ENCODE results near the gene TAF12. TPM values are rescaled to one million over a fixed set of nuclear protein-coding genes. Genes with fewer than 3 reads are reported as not detected.
"Not testable (repeated sequence)": the region's sequence is repeated elsewhere in the genome, so short reads cannot be mapped to it uniquely, and the experiment has no call there.

The TAF12 gene
- total RNA-seq, 1 donor from 2014 or later: 45.2 TPM

- DNase-seq (ENCODE audit: low spot score): no peak
- Histone ChIP-seq H3K4me1 (peaks cover 21% of the 10 kb centered on the region), H3K27ac (no peak overlapping the region), H3K9me3 (ENCODE audit: low read depth) (no peaks in the 10 kb centered on the region), H3K4me2 (no peak overlapping the region), H2AFZ (replicated peaks) (no peak overlapping the region), H3F3A (ENCODE audit: low read depth) (peaks cover 57% of the 10 kb centered on the region), H3K27me3 (no peaks in the 10 kb centered on the region), H3K9ac (no peak overlapping the region), H3K4me3 (no peak overlapping the region), H4K20me1 (ENCODE audit: low read depth) (no peaks in the 10 kb centered on the region), H3K79me2 (ENCODE audit: low read depth) (peaks cover 12% of the 10 kb centered on the region), H3K36me3 (no peaks in the 10 kb centered on the region)
- H3K27me3 Mint-ChIP-seq (ENCODE audit: insufficient read depth, low read depth): peaks cover 5% of the 10 kb centered on the region
- H3K4me1 Mint-ChIP-seq: peaks cover 36% of the 10 kb centered on the region
- H3K4me3 Mint-ChIP-seq: no peak overlapping the region
- no peak for TF ChIP-seq EZH2phosphoT487 (IDR thresholded peaks at IDR 0.05)
- TF ChIP-seq CTCF (IDR thresholded peaks at IDR 0.05): no peak
- TF ChIP-seq EZH2 (IDR thresholded peaks at IDR 0.05): no peak
- H3K36me3 Mint-ChIP-seq: no peaks in the 10 kb centered on the region
- H3K27ac Mint-ChIP-seq: no peak overlapping the region
- H3K9me3 Mint-ChIP-seq: no peaks in the 10 kb centered on the region
These were observed 3.2 kb upstream of the TAF12 start for GRCh38 chr1:28646040-28646439.

GRCh38 chr1:28645406-28645805, 2.5 kb upstream of the TAF12 start:
- not testable (repeated sequence) for H3K4me2 ChIP-seq; H2AFZ ChIP-seq (replicated peaks); H3K36me3 ChIP-seq; H4K20me1 ChIP-seq (ENCODE audit: low read depth); DNase-seq (ENCODE audit: low spot score); H3K4me3 Mint-ChIP-seq; H3K9me3 ChIP-seq (ENCODE audit: low read depth); H3K9me3 Mint-ChIP-seq; H3K27ac ChIP-seq; H3K36me3 Mint-ChIP-seq; H3K27ac Mint-ChIP-seq; H3K27me3 Mint-ChIP-seq (ENCODE audit: insufficient read depth, low read depth); H3K4me3 ChIP-seq; H3K9ac ChIP-seq; H3K27me3 ChIP-seq
- peaks cover 21% of the 10 kb centered on the region for H3K4me1 ChIP-seq
- peaks cover 36% of the 10 kb centered on the region for H3K4me1 Mint-ChIP-seq
- peaks cover 18% of the 10 kb centered on the region for H3K79me2 ChIP-seq (ENCODE audit: low read depth)
- H3F3A ChIP-seq (ENCODE audit: low read depth): peaks cover 57% of the 10 kb centered on the region

GRCh38 chr1:28644494-28644893, 1.6 kb upstream of the TAF12 start:
- no peak overlapping the region for H3K27ac ChIP-seq
- H3K36me3 Mint-ChIP-seq: no peaks in the 10 kb centered on the region
- H3K36me3 ChIP-seq: no peaks in the 10 kb centered on the region
- TF ChIP-seq EZH2 (IDR thresholded peaks at IDR 0.05): no peak
- H3K27ac Mint-ChIP-seq: no peak overlapping the region
- no peak overlapping the region for H3K4me2 ChIP-seq
- no peak overlapping the region for H3K9ac ChIP-seq
- no peak for DNase-seq (ENCODE audit: low spot score)
- H3K4me1 Mint-ChIP-seq: peaks cover 36% of the 10 kb centered on the region
- no peak overlapping the region for H3K4me3 ChIP-seq
- peak overlapping the region; percentile 99 for H3K4me3 Mint-ChIP-seq
- H3K9me3 Mint-ChIP-seq: no peaks in the 10 kb centered on the region
- no peaks in the 10 kb centered on the region for H3K27me3 ChIP-seq
- no peak overlapping the region for H2AFZ ChIP-seq (replicated peaks)
- peaks cover 5% of the 10 kb centered on the region for H3K27me3 Mint-ChIP-seq (ENCODE audit: insufficient read depth, low read depth)
- no peaks in the 10 kb centered on the region for H3K9me3 ChIP-seq (ENCODE audit: low read depth)
- H3K4me1 ChIP-seq: peaks cover 21% of the 10 kb centered on the region
- H4K20me1 ChIP-seq (ENCODE audit: low read depth): no peaks in the 10 kb centered on the region
- peaks cover 53% of the 10 kb centered on the region for H3F3A ChIP-seq (ENCODE audit: low read depth)
- peaks cover 27% of the 10 kb centered on the region for H3K79me2 ChIP-seq (ENCODE audit: low read depth)

- Histone ChIP-seq H3K4me3 (peak overlapping the region; percentile 77), H3F3A (ENCODE audit: low read depth) (peaks cover 31% of the 10 kb centered on the region), H3K9ac (peak overlapping the region; percentile 83), H3K27me3 (no peaks in the 10 kb centered on the region), H4K20me1 (ENCODE audit: low read depth) (no peaks in the 10 kb centered on the region), H3K4me2 (peak overlapping the region; percentile 86), H3K79me2 (ENCODE audit: low read depth) (peaks cover 30% of the 10 kb centered on the region), H3K9me3 (ENCODE audit: low read depth) (no peaks in the 10 kb centered on the region), H2AFZ (replicated peaks) (peak overlapping the region; percentile 78), H3K4me1 (peaks cover 15% of the 10 kb centered on the region), H3K27ac (peak overlapping the region; percentile 63), H3K36me3 (no peaks in the 10 kb centered on the region)
- Mint-ChIP-seq H3K9me3 (no peaks in the 10 kb centered on the region), H3K27me3 (ENCODE audit: insufficient read depth, low read depth) (no peaks in the 10 kb centered on the region), H3K4me3 (peak overlapping the region; percentile 99), H3K36me3 (no peaks in the 10 kb centered on the region), H3K4me1 (peaks cover 23% of the 10 kb centered on the region), H3K27ac (peak overlapping the region; percentile 95)
- TF ChIP-seq EZH2phosphoT487 (IDR thresholded peaks at IDR 0.05) (no peak), EZH2 (IDR thresholded peaks at IDR 0.05) (no peak), CTCF (IDR thresholded peaks at IDR 0.05) (no peak)
- DNase-seq (ENCODE audit: low spot score): no peak
These were observed 616 bp downstream of the TAF12 start for GRCh38 chr1:28642056-28642846.
